GM06990 (cell line): ENCODE data around the gene AGFG1.
"Not testable (repeated sequence)": the region's sequence is repeated elsewhere in the genome, so short reads cannot be mapped to it uniquely, and the experiment has no call there.

Experiments
- DNase-seq: peaks from one replicate; pipeline ENCODE4 v3.0.0-alpha.2; 2011; ENCODE audit not compliant: insufficient read length; ENCODE audit errors: extremely low read depth
- H3K27me3 ChIP-seq: replicated peaks from 2 replicates; pipeline ENCODE4 v1.6.0; 2011; ENCODE audit warnings: low read length; ENCODE audit not compliant: control insufficient read depth, insufficient read depth
- H3K36me3 ChIP-seq: 2 replicates; pipeline ENCODE4 v1.5.1; 2011; ENCODE audit warnings: low read length; ENCODE audit not compliant: control insufficient read depth, insufficient read depth
- H3K4me3 ChIP-seq: replicated peaks from 2 replicates; pipeline ENCODE4 v1.5.1; 2011; ENCODE audit warnings: low read depth, mild to moderate bottlenecking, control low read depth, low read length
- CTCF ChIP-seq: IDR thresholded peaks from 2 replicates; pipeline ENCODE4 v1.5.1; 2011; ENCODE audit warnings: low read length, control low read depth, mild to moderate bottlenecking, inconsistent platforms; ENCODE audit not compliant: insufficient read depth, poor library complexity, severe bottlenecking

The AGFG1 gene

GRCh38 chr2:227592694-227593387 is 120.9 kb downstream of the AGFG1 start:
- no peaks in the 10 kb centered on the region for H3K36me3 ChIP-seq
- no peaks in the 10 kb centered on the region for H3K27me3 ChIP-seq
- TF ChIP-seq CTCF, result no peak
- H3K4me3 ChIP-seq, result no peak overlapping the region
- DNase-seq, result no peak

- DNase-seq, result no peak
- Histone ChIP-seq H3K4me3 (no peak overlapping the region), H3K27me3 (no peaks in the 10 kb centered on the region), H3K36me3 (no peaks in the 10 kb centered on the region)
- no peak for TF ChIP-seq CTCF
Observed at GRCh38 chr2:227595797-227596196, 123.8 kb downstream of the AGFG1 start.

- DNase-seq, result no peak
- H3K4me3 ChIP-seq, result no peak overlapping the region
- TF ChIP-seq CTCF, result no peak
Observed at GRCh38 chr2:227597036-227597435, 125.1 kb downstream of the AGFG1 start.

GRCh38 chr2:227597998-227598397 is 126.0 kb downstream of the AGFG1 start:
- no peak overlapping the region for H3K4me3 ChIP-seq
- no peak for DNase-seq
- H3K36me3 ChIP-seq, result no peaks in the 10 kb centered on the region
- no peaks in the 10 kb centered on the region for H3K27me3 ChIP-seq
- TF ChIP-seq CTCF, result no peak

More at GRCh38 chr2:227597036-227597435, 125.1 kb downstream of the AGFG1 start:
- Histone ChIP-seq H3K36me3 (no peaks in the 10 kb centered on the region), H3K27me3 (no peaks in the 10 kb centered on the region)

- H3K36me3 ChIP-seq, H3K27me3 ChIP-seq, DNase-seq, H3K4me3 ChIP-seq: not testable (repeated sequence)
Observed at GRCh38 chr2:227598835-227599503, 127.0 kb downstream of the AGFG1 start, which contains the start of gene SCYGR2. TSS of gene SCYGR2 (plus strand) at chr2:227598893. CDS start at chr2:227598893, 0 bp downstream.

- DNase-seq, result no peak
- Histone ChIP-seq H3K4me3 (no peak overlapping the region), H3K27me3 (no peaks in the 10 kb centered on the region), H3K36me3 (no peaks in the 10 kb centered on the region)
- no peak for TF ChIP-seq CTCF
Observed at GRCh38 chr2:227602358-227602757, 130.4 kb downstream of the AGFG1 start.
